NCI-H1092 treated with DMSO at 0.1 percent for 48 hours (cell line): ENCODE measurements around the gene EIF4E1B.

Experiments
- DNase-seq: peaks from one replicate; lab custom pipeline; 2025; lab: John Stamatoyannopoulos, UW

Gene EIF4E1B

DNA sequence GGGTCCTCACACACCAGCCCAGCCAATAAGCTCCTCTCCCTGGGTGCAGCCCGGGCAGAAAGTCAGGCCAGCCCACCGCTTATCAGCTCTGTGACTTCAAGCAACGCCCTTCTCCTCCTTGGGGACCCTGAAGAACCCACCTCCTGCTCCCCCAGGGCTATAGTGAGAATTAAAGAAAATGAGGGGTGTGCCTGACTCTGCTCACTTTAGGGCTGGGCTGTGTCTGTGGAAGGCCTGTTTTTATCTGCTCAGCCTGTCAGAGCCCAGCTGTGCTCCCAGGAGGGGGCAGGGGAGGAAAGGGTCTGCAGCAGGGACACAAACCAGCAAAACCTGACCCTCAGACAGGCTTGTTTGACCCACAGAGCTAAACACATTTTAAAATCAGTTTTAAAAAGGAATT lies 24.4 kb upstream of the EIF4E1B start:
- DNase-seq = no peak

DNA sequence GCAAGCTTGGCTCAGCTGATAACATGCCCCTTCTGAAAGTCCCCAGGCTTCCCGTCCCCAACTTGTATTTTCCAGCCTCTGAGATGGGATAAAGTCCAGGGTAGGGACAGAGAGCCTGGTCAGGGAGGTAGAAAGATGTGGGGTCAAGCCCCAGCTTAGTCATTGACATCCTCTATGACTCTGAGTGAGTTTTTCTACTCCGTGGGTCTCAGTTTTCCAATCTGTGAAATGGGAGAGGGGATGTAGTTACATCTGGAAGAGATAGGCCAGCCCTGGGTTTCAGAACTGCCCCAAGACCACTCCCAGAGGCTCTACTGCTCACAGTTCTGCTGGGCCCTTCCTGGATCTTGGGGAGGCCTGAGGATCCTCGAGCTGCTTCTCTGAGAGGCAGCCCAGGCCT lies 23.6 kb upstream of the EIF4E1B start:
- DNase-seq = no peak

DNA sequence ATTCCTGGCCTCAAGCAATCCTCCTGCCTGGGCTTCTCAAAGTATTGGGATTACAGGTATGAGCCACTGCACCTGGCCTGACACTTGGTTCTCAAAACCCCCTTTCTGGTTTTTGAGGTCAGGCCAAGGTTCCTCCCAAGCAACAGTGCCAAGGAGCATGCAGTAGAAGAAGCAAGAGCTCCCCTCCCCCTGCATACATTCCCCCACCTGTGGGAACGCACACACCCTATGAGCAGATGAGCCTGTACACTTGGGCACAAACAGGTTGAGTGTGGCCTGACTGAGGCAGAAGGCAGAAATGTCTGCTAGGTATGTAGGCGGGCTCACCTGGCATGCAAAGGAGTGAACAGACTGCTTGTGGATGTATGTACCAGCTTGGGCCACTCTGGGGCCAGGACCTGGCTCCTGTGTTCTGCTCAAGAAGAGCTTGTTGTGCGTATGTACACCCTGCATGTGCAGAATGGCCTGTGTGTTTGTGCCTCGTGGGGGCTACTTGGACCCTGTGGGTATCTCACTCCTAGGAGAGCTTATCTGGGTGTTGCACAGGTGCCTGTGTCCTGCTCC lies 22.3 kb upstream of the EIF4E1B start:
- no peak for DNase-seq

DNA sequence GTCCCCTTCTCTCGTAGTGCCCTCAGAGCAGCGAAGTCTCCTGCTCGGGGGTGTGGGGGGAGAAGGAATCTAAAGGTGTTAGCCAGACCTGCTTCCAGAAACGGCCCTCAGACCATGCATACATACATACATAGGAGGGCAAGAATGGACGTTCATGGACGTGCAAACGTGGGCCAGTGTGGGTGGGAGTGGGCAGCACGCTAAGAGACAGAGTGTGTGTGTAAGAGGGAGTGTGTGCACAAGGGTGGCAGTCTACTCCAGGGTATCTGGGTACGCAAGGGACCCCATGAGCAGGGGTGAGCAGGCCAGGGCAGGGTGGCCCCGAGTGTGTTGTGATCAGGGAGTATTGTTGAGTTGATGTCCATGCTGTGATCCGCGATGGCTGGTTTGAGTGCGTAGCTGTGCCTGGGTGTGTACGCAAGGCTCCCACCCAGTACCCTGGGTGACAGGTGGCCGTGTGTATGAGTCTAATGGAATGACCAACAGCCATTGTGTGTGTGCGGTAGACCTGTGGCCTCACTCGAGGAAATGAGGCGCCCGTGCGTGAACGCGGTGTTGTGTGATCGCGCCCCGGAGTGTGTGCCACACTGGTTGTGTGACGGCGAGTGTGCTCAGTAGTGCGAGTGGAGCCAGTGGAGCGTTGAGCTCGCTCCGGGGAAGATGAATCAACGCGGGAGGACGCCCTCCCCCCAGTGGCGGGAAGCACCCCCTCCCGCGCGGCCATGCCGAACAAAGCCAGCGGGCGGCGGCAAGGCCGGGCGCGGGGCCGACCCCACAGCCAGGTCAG lies 21.3 kb upstream of the EIF4E1B start:
- DNase-seq = peak; percentile 16

DNA sequence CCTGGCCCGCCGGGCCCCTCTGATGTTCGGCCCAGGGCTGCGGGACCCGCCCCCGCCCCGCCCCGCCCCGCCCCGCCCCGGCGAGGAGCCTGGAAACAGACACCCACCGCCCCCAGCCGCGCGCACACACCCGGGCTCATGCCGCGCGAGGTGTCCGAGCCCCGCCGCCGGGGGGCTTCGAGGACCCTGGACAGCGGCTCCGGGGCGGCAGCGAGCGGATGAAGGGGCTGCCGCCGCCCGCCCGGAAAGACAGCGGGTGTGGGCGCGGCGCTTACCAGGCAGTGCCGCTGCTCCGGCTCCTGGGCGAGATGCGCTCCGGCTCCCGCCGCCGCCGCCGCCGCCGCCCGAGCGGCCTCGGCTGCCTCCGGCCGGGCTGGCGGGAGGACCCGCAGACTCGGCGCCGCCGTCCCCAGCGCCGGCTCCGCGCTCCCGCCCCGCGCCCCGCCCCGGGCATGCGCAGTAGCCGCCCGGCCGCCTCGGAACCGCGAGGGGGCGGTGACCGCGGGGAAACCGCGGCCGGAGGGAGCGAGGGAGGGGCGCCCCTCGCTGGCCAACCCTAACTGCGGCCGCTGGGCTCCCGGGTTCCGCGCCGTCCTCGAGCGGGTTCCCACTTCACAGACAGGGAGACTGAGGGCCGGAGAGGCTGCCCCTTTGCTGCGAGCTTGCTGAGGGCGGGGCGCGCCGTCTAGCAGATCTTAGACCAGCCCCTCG lies 20.6 kb upstream of the EIF4E1B start, which contains the start of gene GPRIN1:
GPRIN1 (minus strand) TSS at position 433 of the 711 bp plus-strand sequence. CDS start 10,322 bp downstream, outside the sequence.
- peak; percentile 57 for DNase-seq

DNA sequence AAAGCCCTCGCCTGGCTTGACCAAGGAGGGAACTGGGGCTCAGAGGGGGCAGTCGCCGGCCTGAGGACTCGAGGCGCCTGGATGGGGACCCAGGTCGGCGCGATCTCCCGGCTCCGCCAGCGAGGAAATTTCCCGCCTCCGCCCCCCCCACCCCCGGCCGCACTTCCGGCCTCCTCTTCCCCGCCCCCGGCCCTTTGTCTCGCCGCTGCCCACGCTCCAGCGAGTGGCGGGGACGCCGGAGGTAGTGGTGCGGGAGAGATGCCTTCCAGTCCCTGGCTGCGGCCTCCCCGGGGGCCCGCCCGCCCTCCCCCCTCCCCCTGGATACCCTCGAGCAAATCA lies 20.1 kb upstream of the EIF4E1B start:
- DNase-seq = peak; percentile 48

DNA sequence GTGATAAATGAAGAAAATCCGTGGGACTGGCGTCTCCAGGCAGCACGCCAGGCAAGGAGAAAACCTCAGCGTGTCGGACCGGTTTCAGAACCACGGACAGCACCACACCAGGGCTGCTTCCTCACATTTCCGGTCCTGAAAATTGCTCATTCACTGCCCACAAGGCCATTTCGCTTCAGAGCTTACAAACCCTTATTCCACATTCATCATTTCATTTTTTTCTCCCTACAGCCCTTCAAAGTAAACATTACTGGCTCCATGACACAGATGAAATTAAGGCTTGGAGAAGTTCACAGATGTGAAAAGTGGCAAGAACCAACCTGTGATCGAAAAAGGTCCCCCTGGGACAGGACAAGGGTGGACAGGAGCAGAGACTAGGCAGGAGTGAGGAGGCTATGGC lies 19.0 kb upstream of the EIF4E1B start:
- no peak for DNase-seq

DNA sequence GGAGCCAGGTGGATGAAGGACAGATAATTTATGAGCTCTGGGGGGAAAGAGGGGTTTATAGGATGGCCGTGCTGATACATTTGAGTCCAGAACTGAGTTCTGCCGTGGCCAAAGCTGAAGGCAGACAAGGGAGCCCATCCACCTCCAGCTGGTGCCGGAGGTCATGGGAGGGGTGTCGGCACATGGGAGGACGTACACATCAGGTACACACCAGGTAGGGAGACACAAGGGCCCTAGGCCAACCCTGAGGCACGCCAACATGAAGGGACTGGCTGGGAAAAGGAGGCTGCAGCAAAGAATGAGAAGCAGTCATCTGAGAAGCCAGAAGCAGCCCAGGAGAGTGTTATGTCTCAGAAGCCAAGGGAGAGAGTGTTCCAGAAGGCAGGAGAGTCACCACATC lies 18.5 kb upstream of the EIF4E1B start:
- DNase-seq = no peak

DNA sequence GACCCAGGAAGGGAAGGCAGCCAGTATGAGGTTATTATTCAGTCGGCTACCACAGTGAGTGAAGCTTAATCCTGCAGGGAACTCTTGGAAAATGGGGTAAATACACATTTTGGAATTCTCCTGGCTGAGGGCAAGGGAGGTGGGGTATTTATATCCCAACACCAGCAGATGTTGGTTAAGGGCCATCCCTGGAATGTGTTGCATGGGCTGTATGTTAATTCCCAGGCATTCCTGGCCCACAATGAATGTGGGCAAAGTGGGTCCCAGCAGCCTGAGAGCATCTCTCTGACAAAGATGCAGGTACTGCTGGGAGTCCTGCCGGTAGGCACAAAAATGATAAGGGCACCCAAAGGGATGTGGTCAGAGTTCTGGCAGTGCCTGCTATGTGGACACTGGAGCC lies 17.6 kb upstream of the EIF4E1B start:
- DNase-seq = no peak

DNA sequence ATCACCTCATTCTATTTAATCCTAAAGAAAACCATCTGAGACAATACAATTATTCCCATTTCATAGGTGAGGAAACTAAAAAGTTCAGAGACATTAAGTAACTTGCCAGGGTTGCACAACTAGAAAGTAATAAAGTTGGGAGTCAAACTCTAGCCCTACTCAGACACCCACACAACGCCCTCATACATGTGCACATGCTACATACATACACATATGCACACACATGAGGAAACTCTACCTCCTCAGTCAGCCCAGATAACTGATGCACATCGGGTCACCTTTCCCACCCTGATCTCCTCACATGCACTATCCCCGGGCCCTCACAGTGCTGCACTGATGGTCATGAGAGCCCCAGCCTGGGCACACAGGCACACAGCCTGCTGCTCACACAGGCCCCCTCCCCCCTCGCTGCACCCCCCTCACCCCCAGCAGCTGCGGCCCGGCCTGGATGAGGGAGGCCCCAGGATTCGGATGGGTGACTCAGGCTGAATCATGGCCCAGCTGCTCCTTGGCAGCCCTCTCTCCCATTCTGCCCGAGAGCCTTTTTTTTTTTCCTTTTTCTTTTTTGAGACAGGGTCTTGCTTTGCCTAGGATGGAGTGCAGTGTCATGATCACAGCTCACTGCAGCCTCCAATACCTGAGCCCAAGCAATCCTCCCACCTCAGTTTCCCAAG lies 15.5 kb upstream of the EIF4E1B start:
- no peak for DNase-seq

DNA sequence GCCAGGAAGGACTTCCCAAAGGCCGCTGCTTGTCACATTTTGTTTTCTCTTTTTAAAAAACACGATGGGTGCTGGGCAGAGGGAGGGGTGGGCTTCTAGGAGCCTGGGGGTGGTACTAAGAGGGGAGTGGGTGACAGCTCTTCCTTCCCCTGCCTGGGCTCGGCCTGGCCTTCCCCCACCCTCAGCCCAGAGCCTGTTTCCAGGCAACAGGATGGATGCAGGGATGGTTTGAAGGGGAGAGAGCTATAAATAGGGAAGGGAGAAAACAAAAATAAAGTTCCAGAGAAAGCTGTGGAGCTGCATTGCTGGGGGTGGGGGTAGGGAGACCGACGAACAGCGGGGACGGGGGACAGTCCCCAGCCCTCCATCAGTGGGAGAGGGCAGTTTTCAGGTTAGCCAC lies 14.0 kb upstream of the EIF4E1B start:
- no peak for DNase-seq

DNA sequence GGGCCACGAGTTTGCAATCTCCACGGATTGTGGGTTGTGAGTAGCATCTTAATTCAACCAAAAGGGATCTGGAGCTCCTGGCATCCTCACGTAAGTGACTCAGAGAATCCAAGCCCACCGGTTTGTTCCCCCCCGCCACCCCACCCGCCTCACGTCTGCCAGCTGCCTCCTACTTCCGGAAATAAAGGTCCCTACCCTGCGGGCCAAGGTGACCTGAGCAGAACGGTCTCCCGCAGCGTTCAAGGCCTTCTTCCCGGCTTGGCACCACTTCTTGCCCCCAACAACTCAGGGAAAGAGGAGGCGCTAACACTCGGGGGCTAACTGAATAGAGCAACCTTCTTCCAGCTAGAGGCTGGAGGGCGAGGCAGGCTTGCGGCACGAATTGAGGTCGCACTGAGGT lies 11.7 kb upstream of the EIF4E1B start:
- DNase-seq = no peak

DNA sequence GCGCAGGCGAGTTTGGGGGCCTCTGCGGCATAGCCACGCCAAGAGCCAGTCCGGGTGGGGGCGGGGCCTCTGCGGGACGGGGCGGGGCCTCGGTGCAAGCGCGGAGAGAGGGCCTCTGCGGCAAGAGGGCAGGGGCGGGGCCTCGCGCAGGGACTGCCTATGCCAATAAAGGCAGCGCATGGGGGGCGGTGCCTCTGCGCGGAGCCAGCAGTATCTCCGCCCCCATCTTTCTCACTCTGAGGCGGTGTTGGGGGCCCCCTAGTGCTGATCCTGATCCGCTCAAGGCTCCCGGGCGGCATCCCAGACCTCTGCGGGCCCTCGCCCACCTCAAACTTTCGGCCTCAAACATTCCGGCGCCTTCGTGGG lies 11.3 kb upstream of the EIF4E1B start:
- no peak for DNase-seq

DNA sequence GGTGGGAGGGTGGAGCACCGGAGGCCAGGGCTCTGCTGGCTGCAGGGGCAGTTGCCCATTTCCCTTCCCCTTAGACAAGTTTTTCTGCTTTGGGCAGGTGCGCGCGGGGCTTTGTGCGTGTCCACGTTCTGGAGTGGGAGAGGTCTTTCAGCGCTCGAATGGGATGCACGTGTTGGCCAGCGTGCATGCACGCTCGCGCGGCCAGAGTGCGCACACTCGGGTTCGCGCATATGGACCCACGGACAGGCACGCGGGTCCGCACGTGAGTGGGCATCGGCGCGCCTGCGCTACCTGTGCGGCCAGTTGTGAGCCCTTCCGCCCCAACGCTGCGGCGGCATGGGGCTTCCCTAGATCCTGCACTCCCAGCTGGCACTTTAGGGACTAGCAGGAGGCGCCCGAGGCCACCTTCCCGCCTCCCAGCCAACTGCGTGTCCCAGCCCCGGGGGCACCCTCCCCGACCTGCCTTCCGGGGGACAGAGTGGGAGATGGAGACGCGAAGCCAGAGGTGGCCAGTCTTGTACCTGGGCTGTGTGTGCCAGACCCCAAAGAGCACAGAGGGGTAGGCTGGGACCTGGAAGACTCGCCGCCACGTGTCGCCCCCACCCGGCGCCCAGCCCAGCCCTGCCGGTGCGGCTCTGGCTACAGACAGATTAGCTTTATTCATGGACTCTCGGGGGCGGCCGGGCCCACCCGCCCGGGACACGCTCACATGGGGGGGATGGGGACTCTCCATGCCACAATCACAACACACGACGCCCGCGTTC lies 10.7 kb upstream of the EIF4E1B start:
- DNase-seq = no peak

DNA sequence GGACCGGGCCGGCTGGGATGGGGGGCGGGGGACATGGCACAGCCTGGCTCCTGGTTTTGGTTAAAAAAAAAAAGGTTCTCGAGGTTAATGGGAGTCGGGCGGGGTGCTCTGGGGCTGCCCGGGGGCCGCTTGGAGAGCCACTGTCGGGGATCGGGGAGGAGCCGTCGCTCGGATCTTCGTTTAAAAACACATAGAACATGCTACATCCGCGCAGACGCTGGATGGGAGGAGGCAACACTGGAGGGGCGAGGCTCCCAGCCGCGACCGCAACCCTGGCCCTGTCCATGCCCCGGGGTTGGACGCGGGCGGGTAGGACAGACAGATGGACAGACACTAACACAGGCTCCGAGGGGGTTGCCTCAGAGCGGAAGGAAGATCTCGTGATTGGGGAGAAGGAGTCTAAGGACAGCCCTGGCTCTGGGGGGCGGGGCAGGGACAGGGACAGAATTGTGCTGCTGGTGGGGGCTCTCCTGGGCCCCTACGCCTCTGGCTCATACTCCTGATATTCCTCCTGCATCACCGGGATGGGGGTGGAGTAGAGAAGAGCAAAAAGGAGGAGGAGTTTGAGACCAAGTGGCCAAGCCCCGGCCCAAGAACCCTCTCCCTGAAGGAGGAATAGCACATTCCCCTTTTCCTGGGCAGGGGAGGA lies 10.0 kb upstream of the EIF4E1B start:
- DNase-seq = no peak

DNA sequence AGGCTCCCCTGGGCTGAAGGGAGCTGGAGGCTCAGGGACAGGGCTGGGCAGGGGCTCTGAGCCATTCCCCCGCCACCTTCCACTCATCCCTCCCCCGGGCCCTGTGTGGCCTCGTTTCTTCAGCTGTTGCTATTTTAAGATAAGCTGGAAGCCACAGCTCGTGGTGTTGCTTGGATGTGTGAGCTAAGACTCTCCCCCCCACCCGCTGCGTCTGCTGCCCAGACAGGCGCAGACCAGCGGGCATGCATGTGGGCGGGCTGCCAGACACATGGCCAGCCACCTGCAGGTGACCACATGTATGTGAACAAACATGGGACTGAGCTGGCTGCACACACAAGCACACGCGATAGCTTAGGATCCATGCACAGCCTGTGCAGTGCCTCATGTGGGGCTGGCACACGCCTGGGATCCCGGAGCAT lies 8.8 kb upstream of the EIF4E1B start:
- no peak for DNase-seq

DNA sequence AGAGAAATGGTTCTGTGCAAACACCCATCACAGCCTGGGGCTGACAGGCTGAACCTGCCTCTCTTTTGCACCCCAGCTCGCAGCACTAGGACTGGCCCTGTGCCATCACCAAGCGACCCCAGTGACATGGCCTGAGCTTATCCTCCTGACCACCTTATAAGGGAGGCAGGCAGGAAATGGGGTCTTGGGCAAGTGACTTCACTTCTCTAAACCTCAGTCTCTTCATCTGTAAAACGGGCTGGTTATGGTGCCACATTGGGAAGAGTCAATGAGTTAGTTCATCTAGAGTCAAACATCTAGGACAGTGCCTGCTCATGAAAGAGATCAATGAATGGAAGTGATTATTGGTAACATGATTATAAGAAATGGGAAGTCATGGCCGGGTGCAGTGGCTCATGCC lies 6.3 kb upstream of the EIF4E1B start:
- DNase-seq = no peak

DNA sequence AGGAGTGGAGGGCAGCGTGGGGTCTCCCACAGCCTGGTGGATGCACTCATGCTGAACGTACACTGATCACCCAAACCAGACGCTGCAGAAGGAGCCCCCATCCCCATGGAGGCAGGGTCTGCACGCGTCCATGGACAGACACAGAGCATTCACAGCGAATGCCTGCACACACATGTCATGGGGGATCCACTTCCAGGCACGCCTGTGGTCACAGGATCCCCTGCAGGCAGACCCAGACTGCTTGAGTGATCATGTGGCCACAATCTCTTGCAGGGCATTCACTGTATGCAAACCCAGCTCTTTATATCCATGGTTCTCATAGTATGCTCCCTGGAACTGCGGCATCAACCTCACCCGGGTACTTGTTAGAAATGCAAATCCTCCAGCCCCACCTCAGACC lies 5.5 kb upstream of the EIF4E1B start:
- DNase-seq = no peak

DNA sequence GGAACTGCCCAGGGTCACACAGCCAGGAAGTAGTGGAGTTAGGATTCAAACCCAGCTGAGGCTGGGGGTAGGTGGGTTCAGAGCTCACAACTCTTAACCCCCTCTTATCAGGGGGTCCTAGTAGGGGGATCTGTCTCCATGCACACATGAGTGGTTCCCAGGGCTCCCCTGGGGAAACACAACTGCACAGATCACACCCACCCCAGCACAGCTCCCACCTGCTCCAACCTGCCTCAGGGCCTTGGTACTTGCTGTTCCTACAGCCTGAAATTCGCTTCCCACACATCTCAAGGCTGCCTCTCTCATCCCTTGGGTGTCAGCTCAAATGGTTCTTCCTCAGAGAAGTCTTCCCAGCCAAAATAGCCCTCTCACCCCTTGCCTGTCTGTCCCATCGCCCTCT lies 5.0 kb upstream of the EIF4E1B start:
- DNase-seq = no peak

DNA sequence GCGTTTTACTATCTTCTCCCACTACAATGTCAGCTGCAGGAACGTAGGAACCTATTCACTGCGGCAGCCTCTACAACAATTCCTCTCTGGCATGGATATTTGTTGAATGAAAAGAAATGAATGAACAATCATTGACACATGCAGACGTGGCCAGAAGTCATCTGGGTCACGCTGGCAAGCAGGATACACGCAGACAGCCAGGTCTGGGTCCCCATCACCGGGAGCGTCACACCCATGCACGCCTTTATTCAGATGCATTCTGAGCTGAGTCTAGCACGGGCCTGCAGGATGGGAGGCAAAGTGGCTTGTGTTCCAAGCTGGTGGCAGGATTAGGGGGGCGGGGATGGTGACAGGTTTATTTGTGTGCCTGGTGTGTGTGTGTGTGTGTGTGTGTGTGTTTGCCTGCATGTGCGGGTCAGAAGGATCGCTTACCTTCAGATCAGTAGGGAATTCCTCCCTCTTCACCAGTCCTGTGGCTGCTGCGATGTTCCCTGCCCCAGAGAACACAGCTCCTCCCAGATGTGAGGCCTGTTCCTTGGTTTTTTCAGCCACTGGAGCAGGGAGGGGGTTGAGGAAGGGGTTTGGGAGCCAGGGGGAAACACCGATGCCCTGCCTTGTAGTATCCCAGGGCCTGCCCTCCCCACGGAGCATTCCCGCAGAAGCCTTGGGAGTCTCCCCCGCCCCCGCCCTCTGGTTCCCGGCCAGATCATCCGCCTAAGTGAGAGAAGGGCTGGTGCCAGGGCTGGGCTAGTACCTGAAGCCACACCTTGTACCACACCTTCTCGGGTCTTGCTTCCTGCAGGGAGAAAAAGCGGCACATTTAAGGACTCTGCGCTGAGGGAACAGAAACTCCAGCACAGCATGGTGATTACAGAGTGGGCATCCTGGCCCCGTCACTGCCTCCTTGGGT lies 4.3 kb upstream of the EIF4E1B start:
- no peak for DNase-seq

DNA sequence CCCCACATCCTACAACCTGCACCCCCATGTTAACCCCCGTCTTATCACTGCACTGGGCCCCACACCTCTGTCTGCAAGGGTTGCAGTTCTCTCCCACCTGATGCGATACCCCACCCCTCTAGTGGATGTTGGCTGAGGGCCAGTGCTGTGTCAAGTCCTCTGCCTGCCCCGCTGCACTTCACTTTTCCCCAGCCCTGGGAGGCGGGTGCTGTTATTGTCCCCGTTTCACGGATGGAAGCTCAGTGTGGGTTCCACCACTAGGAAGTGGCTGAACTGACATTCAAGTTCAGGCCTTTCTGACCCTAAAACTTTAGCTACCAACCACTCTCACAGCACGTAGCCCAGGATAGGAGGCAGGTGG lies 3.6 kb upstream of the EIF4E1B start:
- DNase-seq = no peak
